ENCODE measurements around the gene SNRPF. TPM values are rescaled to one million over a fixed set of nuclear protein-coding genes. Genes with fewer than 3 reads are reported as not detected.

The SNRPF gene
- total RNA-seq, 1 experiment from 2014 or later: 50.3 TPM

- BruUV-seq (replicated peaks): no TSS peak
- Histone ChIP-seq H3K9me3 (ENCODE audit: insufficient read depth, low read depth) (no peaks in the 10 kb centered on the region), H4K20me1 (ENCODE audit: insufficient read depth) (no peaks in the 10 kb centered on the region), H3K36me3 (ENCODE audit: low read depth) (peaks cover 13% of the 10 kb centered on the region), H3F3A (ENCODE audit: insufficient read depth, low read depth) (no peaks in the 10 kb centered on the region), H3K27ac (no peak overlapping the region), H3K27me3 (ENCODE audit: insufficient read depth, low read depth) (no peaks in the 10 kb centered on the region), H2AFZ (peak overlapping the region; percentile 25; the same call in 1 of the 2 replicates), H3K4me3 (no peak overlapping the region), H3K79me2 (ENCODE audit: low read depth) (peaks cover 34% of the 10 kb centered on the region), H3K4me2 (no peak overlapping the region), H3K4me1 (replicated peaks; ENCODE audit: insufficient read depth) (peaks cover 16% of the 10 kb centered on the region), H3K9me2 (ENCODE audit: insufficient read depth) (no peaks in the 10 kb centered on the region; the same call in 1 of the 2 replicates)
- ChIA-PET POLR2A (ENCODE audit: unreplicated experiment) (no interaction called here), CTCF (no interaction called here)
- intact Hi-C loops (cut with micrococcal nuclease; ENCODE audit: unreplicated experiment): no loop called here
- no peak for DNase-seq
- TF ChIP-seq EZH2 (IDR thresholded peaks at IDR 0.05; ENCODE audit: low read depth) (no peak), CTCF (conservative IDR thresholded peaks at IDR 0.05) (no peak)
Measured at GRCh38 chr12:95857156-95857555, 1.6 kb upstream of the SNRPF start.

GRCh38 chr12:95857799-95858198 lies 953 bp upstream of the SNRPF start:
- peaks cover 16% of the 10 kb centered on the region for H3K4me1 ChIP-seq (replicated peaks; ENCODE audit: insufficient read depth)
- no peaks in the 10 kb centered on the region for H4K20me1 ChIP-seq (ENCODE audit: insufficient read depth)
- no peaks in the 10 kb centered on the region for H3K27me3 ChIP-seq (ENCODE audit: insufficient read depth, low read depth)
- ChIA-PET POLR2A (ENCODE audit: unreplicated experiment) (no interaction called here), CTCF (no interaction called here)
- BruUV-seq (replicated peaks): TSS peak; percentile 33
- TF ChIP-seq EZH2 (IDR thresholded peaks at IDR 0.05; ENCODE audit: low read depth) (no peak), CTCF (conservative IDR thresholded peaks at IDR 0.05) (no peak)
- intact Hi-C loops (cut with micrococcal nuclease; ENCODE audit: unreplicated experiment): loop anchor here (1.0 to 2.0 kb wide), 2 partner anchors 43 to 341 kb away; no protein-coding TSS in a partner anchor
- H3K9me2 ChIP-seq (ENCODE audit: insufficient read depth): no peaks in the 10 kb centered on the region; the same call in 1 of the 2 replicates
- peaks cover 6% of the 10 kb centered on the region; the same call in 1 of the 2 replicates for H3F3A ChIP-seq (ENCODE audit: insufficient read depth, low read depth)
- H3K4me3 ChIP-seq: no peak overlapping the region
- no peak overlapping the region for H3K27ac ChIP-seq
- no peaks in the 10 kb centered on the region for H3K9me3 ChIP-seq (ENCODE audit: insufficient read depth, low read depth)
- H3K4me2 ChIP-seq: peak overlapping the region; percentile 72; the same call in 1 of the 2 replicates
- peaks cover 20% of the 10 kb centered on the region for H3K36me3 ChIP-seq (ENCODE audit: low read depth)
- H3K79me2 ChIP-seq (ENCODE audit: low read depth): peaks cover 40% of the 10 kb centered on the region
- no peak overlapping the region for H2AFZ ChIP-seq
- DNase-seq: no peak

- H3K9me3 ChIP-seq (ENCODE audit: insufficient read depth, low read depth): no peaks in the 10 kb centered on the region
Measured at GRCh38 chr12:95859344-95859816, 628 bp downstream of the SNRPF start.

More at GRCh38 chr12:95859344-95859816, 628 bp downstream of the SNRPF start:
- Histone ChIP-seq H3K79me2 (ENCODE audit: low read depth) (peaks cover 56% of the 10 kb centered on the region), H2AFZ (peak overlapping the region; percentile 78), H3K9me2 (ENCODE audit: insufficient read depth) (no peaks in the 10 kb centered on the region; the same call in 1 of the 2 replicates), H3K4me2 (peak overlapping the region; percentile 95), H3K4me1 (replicated peaks; ENCODE audit: insufficient read depth) (peaks cover 16% of the 10 kb centered on the region), H3K27ac (peak overlapping the region; percentile 77), H3K27me3 (ENCODE audit: insufficient read depth, low read depth) (no peaks in the 10 kb centered on the region), H3F3A (ENCODE audit: insufficient read depth, low read depth) (peaks cover 11% of the 10 kb centered on the region; the same call in 1 of the 2 replicates), H3K36me3 (ENCODE audit: low read depth) (peaks cover 35% of the 10 kb centered on the region), H4K20me1 (ENCODE audit: insufficient read depth) (peaks cover 4% of the 10 kb centered on the region; the same call in 1 of the 2 replicates), H3K4me3 (peak overlapping the region; percentile 94)
- CTCF ChIA-PET: no interaction called here
- POLR2A ChIA-PET (ENCODE audit: unreplicated experiment): interaction anchor here (0.6 kb wide), 1 partner anchor 53 kb away, joined by 5 read pairs; no protein-coding TSS in a partner anchor
- no peak for TF ChIP-seq EZH2 (IDR thresholded peaks at IDR 0.05; ENCODE audit: low read depth)
- TF ChIP-seq CTCF (conservative IDR thresholded peaks at IDR 0.05): no peak; the same call in 1 of the 2 replicates
- intact Hi-C loops (cut with micrococcal nuclease; ENCODE audit: unreplicated experiment): loop anchor here (2.0 kb wide), 1 partner anchor 45 kb away; no protein-coding TSS in a partner anchor
- peak in 1 of 2 experiments; percentile 54 for DNase-seq
- TSS peak; percentile 38 for BruUV-seq (replicated peaks)

Data from PC-9 (cell line).